Vein endothelial cell (primary cell): Measurements from ENCODE around the gene ZNF350. TPM values are rescaled to one million over a fixed set of nuclear protein-coding genes. Genes with fewer than 3 reads are reported as not detected.

Experiments used
- total RNA-seq: library from RNA; depleted of rRNA; stranded (reverse); fragments of >200 nt; gene quantifications from 2 replicates; pipeline ENCODE4 v1.2.3, GENCODE V29; 2012

The ZNF350 gene
- total RNA-seq, result 6.6 and 9.1 TPM in 2 replicates

DNA sequence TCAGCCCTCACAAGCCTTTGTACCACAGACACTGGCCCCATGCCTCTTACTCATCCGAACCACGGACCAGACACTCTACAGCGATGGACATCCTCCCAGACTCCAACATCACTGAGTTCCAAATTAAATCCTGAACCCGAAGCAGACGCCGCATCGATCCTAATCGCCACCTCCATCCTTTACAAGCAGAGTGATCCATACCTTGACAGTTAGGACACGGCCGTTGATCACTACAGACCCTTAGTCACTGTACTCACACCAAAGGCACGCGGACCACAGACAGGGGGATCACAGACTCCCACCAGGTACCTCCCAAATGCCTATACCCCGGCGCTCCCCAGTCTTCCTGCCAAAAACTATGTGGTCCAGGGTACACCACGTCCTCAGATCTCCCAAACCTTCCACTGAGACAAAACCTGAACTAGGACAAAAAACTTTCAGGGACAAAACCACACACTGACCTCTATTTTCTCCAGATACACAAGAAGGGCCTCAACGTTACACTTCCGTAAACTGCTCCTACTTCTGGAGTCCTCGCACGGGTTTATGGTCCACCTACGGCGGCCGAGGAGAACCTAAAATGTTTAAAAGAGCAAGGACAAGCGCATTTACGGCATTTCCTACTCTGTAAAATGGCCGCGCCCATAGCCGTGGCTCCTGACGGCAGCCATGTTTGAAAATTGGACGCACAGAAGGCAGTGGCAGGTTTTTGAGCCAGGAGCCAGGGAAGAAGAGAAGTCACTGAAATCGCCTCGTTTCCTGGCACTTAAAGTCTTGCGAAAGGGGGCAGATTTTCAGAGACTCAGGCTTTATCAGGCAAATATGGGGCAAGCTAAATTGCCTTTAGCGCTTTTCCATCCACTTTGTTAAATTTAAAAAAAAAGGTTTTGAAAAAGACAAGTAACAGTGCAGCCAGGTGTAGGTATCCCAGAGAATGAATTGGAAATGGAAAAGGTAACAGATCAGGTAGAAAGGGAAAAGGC, at the start of gene ZNF350:
Gene ZNF350, minus strand, starts transcription at position 532 of the 983 bp plus-strand sequence. CDS start 12,480 bp downstream, outside the sequence.

DNA sequence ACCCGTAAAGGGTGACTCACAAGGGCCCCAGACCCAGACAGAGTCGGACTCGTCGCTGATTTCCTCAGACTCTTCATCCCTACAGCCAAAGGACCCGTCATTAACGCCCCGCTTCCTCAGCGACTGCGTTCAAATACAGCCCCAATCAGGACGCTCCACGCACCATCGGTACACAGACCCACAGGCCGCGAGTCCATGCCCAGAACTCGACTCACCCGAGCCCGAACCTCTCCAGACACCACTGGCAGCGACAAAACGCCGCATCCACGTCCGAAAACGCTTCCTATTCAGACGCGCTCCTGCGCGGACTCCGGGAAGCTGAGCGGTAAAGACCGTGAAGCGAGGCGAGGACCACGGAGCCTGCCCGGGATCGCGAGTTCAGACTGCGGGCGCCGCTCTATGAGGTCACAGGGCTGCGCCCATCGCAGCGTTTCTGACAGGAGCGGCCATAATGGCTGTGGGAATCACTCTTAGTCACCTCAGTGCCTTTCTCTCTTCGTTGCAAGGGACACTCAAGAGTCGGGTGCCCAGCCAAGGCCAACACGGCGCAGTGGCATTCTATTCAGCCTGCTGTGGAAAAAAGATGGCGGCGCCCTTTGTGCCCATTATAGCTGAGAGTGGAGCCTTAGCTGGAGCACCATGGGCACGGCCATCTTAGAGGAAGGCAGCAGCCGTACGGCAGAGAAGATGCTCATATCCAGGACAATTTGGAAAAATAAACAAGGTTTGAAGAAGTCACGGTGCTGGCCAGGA, 41.6 kb upstream of the ZNF350 start, which contains the start of gene ZNF614:
Gene ZNF614, minus strand, starts transcription at position 353 of the 753 bp plus-strand sequence. CDS start 2,634 bp downstream, outside the sequence.

DNA sequence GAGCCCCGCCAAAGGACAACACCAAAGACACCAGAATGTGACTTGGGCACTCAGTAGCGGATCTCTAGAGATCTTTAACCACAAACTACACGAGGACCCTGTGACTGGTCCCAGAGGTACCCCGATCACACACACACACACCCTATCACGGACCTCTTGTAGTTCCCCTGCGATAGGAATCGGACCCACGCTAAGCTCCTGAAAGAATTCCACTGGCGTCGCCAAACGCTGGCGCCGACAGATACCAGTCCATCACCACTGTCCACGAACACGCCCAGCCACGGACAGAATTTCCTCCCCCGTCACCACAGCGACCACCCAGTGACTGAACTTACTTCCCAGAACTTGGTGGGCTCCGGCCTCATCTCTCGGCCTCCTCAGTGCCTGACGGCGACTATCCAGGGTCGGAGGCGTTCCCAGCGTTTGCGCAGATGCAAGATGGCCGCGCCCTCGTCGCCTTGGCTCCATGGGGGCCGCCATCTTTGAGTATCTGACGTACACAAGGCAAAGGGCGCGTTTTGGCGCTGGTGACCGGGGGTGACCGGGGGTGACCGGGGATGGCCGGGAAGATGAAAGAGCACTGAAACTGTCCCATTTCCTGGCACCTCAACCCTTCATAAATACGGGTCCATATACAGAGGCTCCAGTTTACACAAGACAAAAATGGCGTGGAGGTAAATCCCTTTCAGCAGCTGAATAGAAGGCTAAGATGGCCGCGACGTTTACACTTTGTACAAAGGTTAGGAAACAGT, 21.3 kb upstream of the ZNF350 start, which contains the start of gene ZNF615:
Gene ZNF615, minus strand, starts transcription at position 406 of the 752 bp plus-strand sequence. CDS start 4,500 bp downstream, outside the sequence.

DNA sequence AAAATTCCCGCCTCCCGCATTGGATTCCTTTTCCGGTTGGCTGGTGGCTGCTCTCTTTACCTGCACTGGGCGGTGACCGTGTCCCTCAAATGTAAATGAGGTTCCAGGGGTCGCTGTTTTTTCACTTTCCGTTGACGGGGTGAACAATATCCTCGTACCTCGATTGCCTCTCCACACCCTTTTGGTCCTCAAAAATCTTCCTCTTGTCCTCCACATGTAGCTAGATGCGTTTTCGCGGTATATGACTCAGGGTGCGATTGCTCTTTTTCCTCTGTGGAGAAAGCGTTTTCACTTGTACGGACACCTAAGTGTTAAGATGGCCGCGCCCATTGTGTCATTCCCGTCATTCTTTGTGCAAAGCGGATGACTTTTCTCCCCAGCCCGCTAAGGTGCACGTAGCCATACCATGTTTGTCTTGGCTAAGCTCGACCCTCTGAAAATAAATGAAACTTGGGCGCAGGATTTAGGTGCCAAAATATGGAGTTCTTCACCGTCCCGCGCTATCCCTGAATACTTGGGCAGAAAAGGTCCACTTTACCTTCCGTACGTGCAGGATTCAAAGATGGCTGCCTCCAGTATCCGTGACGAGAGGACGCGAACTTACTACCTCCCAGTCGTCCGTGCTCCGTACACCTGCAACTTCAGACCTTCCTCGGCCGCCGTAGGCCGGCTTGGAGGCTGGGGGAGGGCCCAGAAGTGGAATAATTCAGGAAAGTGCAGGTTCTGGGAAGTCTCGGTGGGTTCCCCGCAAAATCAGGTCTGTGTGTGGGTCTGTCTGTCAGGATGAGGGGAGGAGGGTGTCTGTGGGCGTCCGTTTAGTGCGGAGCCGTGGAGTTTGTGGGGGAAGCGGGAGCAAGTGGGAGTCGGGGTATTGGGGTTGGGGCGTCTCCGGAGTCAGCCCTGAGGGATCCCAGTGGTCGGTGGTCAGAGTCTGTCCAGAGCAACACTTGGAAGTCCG, 59.6 kb downstream of the ZNF350 start, which contains the start of gene ZNF613:
Gene ZNF613, plus strand, starts transcription at position 689 of the 958 bp plus-strand sequence. CDS start 8,749 bp downstream, outside the sequence.

Other genes with a start within 250 kb of the ZNF350 start
- not detected in 2 replicates for gene FPR1, start 235.0 kb downstream of the ZNF350 start, total RNA-seq
- gene FPR2, start 225.7 kb downstream of the ZNF350 start, total RNA-seq, result not detected in 2 replicates
- under 0.01 and 0.10 TPM in 2 replicates for gene FPR3, start 191.7 kb downstream of the ZNF350 start, total RNA-seq
- 4.9 and 5.3 TPM in 2 replicates for gene ZNF577, start 98.9 kb downstream of the ZNF350 start, total RNA-seq
- 7.5 and 9.6 TPM in 2 replicates for gene ZNF649, start 81.8 kb downstream of the ZNF350 start, total RNA-seq
- 8.5 and 9.1 TPM in 2 replicates for gene ZNF613, start 59.4 kb downstream of the ZNF350 start, total RNA-seq
- gene ZNF615, start 21.4 kb upstream of the ZNF350 start, total RNA-seq, result 5.3 and 10.8 TPM in 2 replicates
- 10.1 and 12.3 TPM in 2 replicates for gene ZNF614, start 41.5 kb upstream of the ZNF350 start, total RNA-seq
- gene ZNF432, start 62.0 kb upstream of the ZNF350 start, total RNA-seq, result 4.9 and 5.7 TPM in 2 replicates
- gene ZNF841, start 108.9 kb upstream of the ZNF350 start, total RNA-seq, result 17.8 and 20.9 TPM in 2 replicates
- 8.5 and 11.1 TPM in 2 replicates for gene ZNF616, start 153.1 kb upstream of the ZNF350 start, total RNA-seq
- gene ZNF836, start 184.8 kb upstream of the ZNF350 start, total RNA-seq, result 4.9 and 6.8 TPM in 2 replicates
- 237 and 244 TPM in 2 replicates for gene PPP2R1A, start 203.2 kb upstream of the ZNF350 start, total RNA-seq